Neural cell (in vitro differentiated cells): ENCODE data around the gene NDUFA8. TPM values are rescaled to one million over a fixed set of nuclear protein-coding genes. Genes with fewer than 3 reads are reported as not detected.
A peak's percentile ranks its signal among the peaks of the same experiment; 100 is the strongest.

Source experiments
- H2AFZ ChIP-seq: fragments of 200-600, 300-800 bp; sonication (generic), shearing (Covaris generic); 2 replicates; pipeline ENCODE4 v1.6.0; 2014; ENCODE audit warnings: low read depth, mild to moderate bottlenecking, antibody characterized with exemption, low read length, moderate library complexity
- H3F3A ChIP-seq: fragments of 200-600 bp; shearing (Covaris generic); 2 replicates; pipeline ENCODE4 v1.6.1; 2016; ENCODE audit warnings: mild to moderate bottlenecking, moderate library complexity, mixed read lengths, antibody characterized with exemption, low read length; ENCODE audit not compliant: insufficient read depth, poor library complexity, severe bottlenecking
- H3K27ac ChIP-seq: fragments of 200-600, 300-800 bp; sonication (generic), shearing (Covaris generic); 2 replicates; pipeline ENCODE4 v1.5.1; 2014; ENCODE audit warnings: mild to moderate bottlenecking, low read length, moderate library complexity
- H3K27me3 ChIP-seq: fragments of 300-800, 200-600 bp; sonication (generic), shearing (Covaris generic); 2 replicates; pipeline ENCODE4 v1.6.0; 2014; ENCODE audit warnings: mild to moderate bottlenecking, low read depth, low read length, moderate library complexity; ENCODE audit not compliant: insufficient read depth
- H3K36me3 ChIP-seq: fragments of 300-800, 200-600 bp; sonication (generic), shearing (Covaris generic); 2 replicates; pipeline ENCODE4 v1.5.1; 2014; ENCODE audit warnings: mild to moderate bottlenecking, antibody characterized with exemption, low read length, moderate library complexity; ENCODE audit not compliant: insufficient read depth
- H3K4me2 ChIP-seq: fragments of 300-800, 200-600 bp; sonication (generic), shearing (Covaris generic); 2 replicates; pipeline ENCODE4 v1.6.0; 2014; ENCODE audit warnings: mild to moderate bottlenecking, low read length
- H3K4me3 ChIP-seq: fragments of 300-800, 200-600 bp; sonication (generic), shearing (Covaris generic); 2 replicates; pipeline ENCODE4 v1.5.1; 2014; ENCODE audit warnings: mild to moderate bottlenecking, low read length, moderate library complexity
- H3K79me2 ChIP-seq: fragments of 200-600 bp; shearing (Covaris generic); replicated peaks from 2 replicates; pipeline ENCODE4 v1.6.0; 2014; ENCODE audit warnings: mild to moderate bottlenecking, low read length, moderate library complexity; ENCODE audit not compliant: insufficient read depth
- H3K9ac ChIP-seq: fragments of 300-800, 200-600 bp; sonication (generic), shearing (Covaris generic); 2 replicates; pipeline ENCODE4 v1.6.1; 2016; ENCODE audit warnings: mild to moderate bottlenecking, low read length, mixed read lengths
- H3K9me2 ChIP-seq: fragments of 200-600 bp; shearing (Covaris generic); 2 replicates; pipeline ENCODE4 v1.6.1; 2016; ENCODE audit warnings: mild to moderate bottlenecking, low read length, mixed read lengths; ENCODE audit not compliant: insufficient read depth
- H3K9me3 ChIP-seq: fragments of 200-600, 300-800 bp; sonication (generic), shearing (Covaris generic); 2 replicates; pipeline ENCODE4 v1.6.1; 2016; ENCODE audit warnings: mild to moderate bottlenecking, mixed run types, low read length, moderate library complexity, mixed read lengths
- H4K20me1 ChIP-seq: fragments of 200-600 bp; shearing (Covaris generic); 2 replicates; pipeline ENCODE4 v1.6.1; 2016; ENCODE audit warnings: mild to moderate bottlenecking, mixed run types; ENCODE audit not compliant: insufficient read depth
- CTCF ChIP-seq: fragments of 450-650 bp; IDR thresholded peaks from 2 replicates; pipeline ENCODE4 v1.5.1; 2014; ENCODE audit warnings: antibody characterized with exemption, mild to moderate bottlenecking, moderate library complexity; ENCODE audit not compliant: poor library complexity, severe bottlenecking
- EP300 ChIP-seq: fragments of 450-650 bp; conservative IDR thresholded peaks from 2 replicates; pipeline ENCODE4 v1.6.1; 2014; ENCODE audit warnings: antibody characterized with exemption, mild to moderate bottlenecking, moderate library complexity; ENCODE audit not compliant: poor library complexity, severe bottlenecking
- EZH2 ChIP-seq: fragments of 200-600, 300-800 bp; shearing (Covaris generic), sonication (generic); IDR thresholded peaks from 2 replicates; pipeline ENCODE4 v1.6.1; 2014; ENCODE audit warnings: antibody characterized with exemption, low read length, borderline replicate concordance, mild to moderate bottlenecking; ENCODE audit not compliant: insufficient read depth, poor library complexity, severe bottlenecking
- MXI1 ChIP-seq: fragments of 450-650 bp; conservative IDR thresholded peaks from 2 replicates; pipeline ENCODE4 v1.6.1; 2014; ENCODE audit warnings: antibody characterized with exemption, mild to moderate bottlenecking; ENCODE audit not compliant: poor library complexity, severe bottlenecking
- POLR2AphosphoS5 ChIP-seq: IDR thresholded peaks from 2 replicates; pipeline ENCODE4 v1.6.1; 2012
- RAD21 ChIP-seq: fragments of 450-650 bp; conservative IDR thresholded peaks from 2 replicates; pipeline ENCODE4 v1.6.1; 2014; ENCODE audit warnings: antibody characterized with exemption, mild to moderate bottlenecking, moderate library complexity
- SMC3 ChIP-seq: fragments of 450-650 bp; conservative IDR thresholded peaks from 2 replicates; pipeline ENCODE4 v1.6.1; 2014; ENCODE audit warnings: antibody characterized with exemption, mild to moderate bottlenecking, moderate library complexity; ENCODE audit not compliant: poor library complexity
- TAF1 ChIP-seq: IDR thresholded peaks from 2 replicates; pipeline ENCODE4 v1.6.1; 2012; ENCODE audit warnings: low read depth
- polyA plus RNA-seq: library from polyadenylated mRNA; depleted of rRNA; stranded (reverse); fragments of >200 nt; gene quantifications from 2 replicates; pipeline ENCODE4 v1.2.3, GENCODE V29; 2014
- TF ChIP-seq, protein P1 (sequence below): IDR thresholded peaks from 2 replicates; pipeline ENCODE4 v1.6.1; 2012; ENCODE audit warnings: borderline replicate concordance

Gene NDUFA8
- polyA plus RNA-seq, 1 donor from 2014 or later, result 65.0 TPM

DNA sequence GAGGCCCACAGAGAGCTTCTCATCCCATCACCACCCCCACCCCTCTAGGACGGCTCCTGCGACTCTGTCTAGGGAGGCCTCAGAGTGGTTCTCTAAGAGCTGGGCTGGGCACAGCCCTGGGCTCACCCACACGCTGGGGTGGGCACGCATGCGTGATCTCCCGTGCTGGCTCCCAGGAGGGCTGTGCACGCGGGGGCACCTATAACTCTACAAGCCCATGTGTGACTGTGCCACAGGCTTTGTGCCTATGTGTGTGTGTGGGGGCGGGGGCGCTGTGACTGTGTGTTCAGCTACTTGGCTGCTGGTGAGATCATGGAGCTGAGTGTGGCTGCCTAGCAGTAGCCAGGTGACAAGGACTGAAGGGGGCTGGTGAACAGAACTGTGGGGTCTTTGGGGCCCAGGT lies 32.2 kb downstream of the NDUFA8 start:
- Histone ChIP-seq H3F3A (no peaks in the 10 kb centered on the region), H3K4me2 (no peak overlapping the region), H3K9me2 (no peaks in the 10 kb centered on the region), H3K36me3 (no peaks in the 10 kb centered on the region), H3K4me3 (no peak overlapping the region), H4K20me1 (no peaks in the 10 kb centered on the region), H3K27me3 (peaks cover 44% of the 10 kb centered on the region), H3K79me2 (no peaks in the 10 kb centered on the region), H3K27ac (no peak overlapping the region), H3K9me3 (no peaks in the 10 kb centered on the region), H3K9ac (no peak overlapping the region), H2AFZ (no peak overlapping the region)
- TF ChIP-seq EZH2 (no peak), POLR2AphosphoS5 (no peak), CTCF (no peak), RAD21 (no peak), EP300 (no peak), TAF1 (no peak), SMC3 (no peak), MXI1 (no peak)
- TF ChIP-seq, protein P1, sequence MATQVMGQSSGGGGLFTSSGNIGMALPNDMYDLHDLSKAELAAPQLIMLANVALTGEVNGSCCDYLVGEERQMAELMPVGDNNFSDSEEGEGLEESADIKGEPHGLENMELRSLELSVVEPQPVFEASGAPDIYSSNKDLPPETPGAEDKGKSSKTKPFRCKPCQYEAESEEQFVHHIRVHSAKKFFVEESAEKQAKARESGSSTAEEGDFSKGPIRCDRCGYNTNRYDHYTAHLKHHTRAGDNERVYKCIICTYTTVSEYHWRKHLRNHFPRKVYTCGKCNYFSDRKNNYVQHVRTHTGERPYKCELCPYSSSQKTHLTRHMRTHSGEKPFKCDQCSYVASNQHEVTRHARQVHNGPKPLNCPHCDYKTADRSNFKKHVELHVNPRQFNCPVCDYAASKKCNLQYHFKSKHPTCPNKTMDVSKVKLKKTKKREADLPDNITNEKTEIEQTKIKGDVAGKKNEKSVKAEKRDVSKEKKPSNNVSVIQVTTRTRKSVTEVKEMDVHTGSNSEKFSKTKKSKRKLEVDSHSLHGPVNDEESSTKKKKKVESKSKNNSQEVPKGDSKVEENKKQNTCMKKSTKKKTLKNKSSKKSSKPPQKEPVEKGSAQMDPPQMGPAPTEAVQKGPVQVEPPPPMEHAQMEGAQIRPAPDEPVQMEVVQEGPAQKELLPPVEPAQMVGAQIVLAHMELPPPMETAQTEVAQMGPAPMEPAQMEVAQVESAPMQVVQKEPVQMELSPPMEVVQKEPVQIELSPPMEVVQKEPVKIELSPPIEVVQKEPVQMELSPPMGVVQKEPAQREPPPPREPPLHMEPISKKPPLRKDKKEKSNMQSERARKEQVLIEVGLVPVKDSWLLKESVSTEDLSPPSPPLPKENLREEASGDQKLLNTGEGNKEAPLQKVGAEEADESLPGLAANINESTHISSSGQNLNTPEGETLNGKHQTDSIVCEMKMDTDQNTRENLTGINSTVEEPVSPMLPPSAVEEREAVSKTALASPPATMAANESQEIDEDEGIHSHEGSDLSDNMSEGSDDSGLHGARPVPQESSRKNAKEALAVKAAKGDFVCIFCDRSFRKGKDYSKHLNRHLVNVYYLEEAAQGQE, result no peak

DNA sequence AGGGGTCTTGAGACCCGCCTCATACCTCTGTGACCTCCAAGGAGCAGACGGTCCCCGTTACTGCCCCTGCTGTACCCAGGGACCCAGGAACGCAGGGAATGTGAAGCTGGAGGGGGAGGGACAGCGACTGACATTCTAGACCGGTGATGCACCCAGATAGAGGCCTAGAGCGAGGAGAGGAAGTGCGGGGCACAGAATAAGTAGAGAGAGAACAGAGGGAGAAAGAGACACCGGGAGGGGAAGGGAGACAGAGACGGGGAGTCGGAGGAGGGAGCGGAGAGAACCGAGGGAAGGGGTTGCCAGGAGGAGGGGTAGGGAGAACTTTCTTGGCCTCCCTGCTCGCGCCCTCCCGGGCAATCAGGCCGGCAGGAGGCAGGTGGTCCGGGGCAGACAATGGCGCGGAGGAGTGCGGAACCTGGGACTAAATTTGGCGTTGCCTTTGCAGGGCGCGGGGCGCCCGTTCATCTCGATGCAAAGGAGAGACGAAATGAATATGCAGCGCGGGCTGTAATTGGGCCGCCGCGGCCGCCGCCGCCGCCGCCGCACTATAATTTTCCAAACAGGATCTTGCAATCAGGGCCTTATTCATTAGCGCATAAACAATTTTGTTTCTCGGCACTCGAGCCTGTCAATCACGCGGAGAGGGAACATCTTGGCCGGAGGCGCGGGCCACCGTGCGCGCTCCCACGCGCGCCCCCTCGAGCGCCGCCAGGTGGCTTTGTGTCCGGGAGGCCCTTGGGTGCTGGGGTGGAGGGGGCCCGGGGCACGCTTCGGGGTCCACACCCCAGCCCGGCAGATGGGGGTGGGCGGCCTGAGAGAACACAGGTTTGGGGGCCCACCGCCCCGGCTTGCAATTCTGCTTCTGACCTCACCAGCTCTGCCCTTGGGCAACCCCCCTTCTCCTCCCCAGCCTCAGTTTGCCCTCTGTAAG lies 33.0 kb downstream of the NDUFA8 start:
- no peaks in the 10 kb centered on the region for H3K9me3 ChIP-seq
- H3K36me3 ChIP-seq, result no peaks in the 10 kb centered on the region
- no peak overlapping the region for H3K4me2 ChIP-seq
- TF ChIP-seq MXI1 (no peak), EP300 (no peak), CTCF (no peak), SMC3 (no peak), POLR2AphosphoS5 (no peak), RAD21 (no peak), TAF1 (no peak), EZH2 (no peak)
- TF ChIP-seq, protein P1, result no peak
- peak overlapping the region; percentile 58 for H3K4me3 ChIP-seq
- H3K27ac ChIP-seq, result no peak overlapping the region
- H4K20me1 ChIP-seq, result no peaks in the 10 kb centered on the region
- H3K79me2 ChIP-seq, result no peaks in the 10 kb centered on the region
- H2AFZ ChIP-seq, result no peak overlapping the region
- H3F3A ChIP-seq, result no peaks in the 10 kb centered on the region
- peaks cover 44% of the 10 kb centered on the region for H3K27me3 ChIP-seq
- no peak overlapping the region for H3K9ac ChIP-seq
- no peaks in the 10 kb centered on the region for H3K9me2 ChIP-seq
